Lung (tissue), 12 donors: ENCODE results near the gene CCNY. TPM values are rescaled to one million over a fixed set of nuclear protein-coding genes. Genes with fewer than 3 reads are reported as not detected.

Experiments
- ATAC-seq: fragments of 200-7000 bp; cut with Tn5 transposase; one replicate; pipeline ENCODE4 v1.9.1; 2020; ENCODE audit warnings: moderate number of reproducible peaks; ENCODE audit not compliant: insufficient read depth, low FRiP score
- DNase-seq, 3 donors: peaks; one replicate each; pipeline ENCODE4 v3.0.0-alpha.2; 2013 to 2017
- H3K27ac ChIP-seq, 2 donors: one replicate each; pipeline ENCODE4 v1.5.1; 2013; ENCODE audit warnings: mild to moderate bottlenecking in 2 of 2, moderate library complexity in 2 of 2, control low read depth in 1 of 2, inconsistent platforms in 1 of 2, low read depth in 1 of 2, low read length in 1 of 2
- H3K27me3 ChIP-seq, 3 donors: one replicate each; pipeline ENCODE4 v1.5.1; 2013; ENCODE audit warnings: low read length in 2 of 3; ENCODE audit not compliant: control insufficient read depth in 3 of 3, insufficient read depth in 3 of 3
- H3K36me3 ChIP-seq, 4 donors: one replicate each; pipeline ENCODE4 v1.5.1; 2013; ENCODE audit warnings: low read length in 4 of 4, mild to moderate bottlenecking in 1 of 4, moderate library complexity in 1 of 4; ENCODE audit not compliant: control insufficient read depth in 4 of 4, insufficient read depth in 4 of 4
- H3K4me1 ChIP-seq, 5 donors: one replicate each; pipeline ENCODE4 v1.5.1; 2013; ENCODE audit warnings: low read length in 5 of 5, mild to moderate bottlenecking in 2 of 5, moderate library complexity in 1 of 5; ENCODE audit not compliant: control insufficient read depth in 5 of 5, insufficient read depth in 5 of 5
- H3K4me3 ChIP-seq: one replicate; pipeline ENCODE4 v1.5.1; 2013; ENCODE audit warnings: mild to moderate bottlenecking, control low read depth, moderate library complexity
- H3K9ac ChIP-seq, 2 donors: one replicate each; pipeline ENCODE4 v1.5.1; 2013; ENCODE audit warnings: low read length in 2 of 2, control low read depth in 1 of 2; ENCODE audit not compliant: insufficient read depth in 1 of 2
- H3K9me3 ChIP-seq, 4 donors: one replicate each; pipeline ENCODE4 v1.5.1; 2013; ENCODE audit warnings: low read length in 3 of 4, mild to moderate bottlenecking in 1 of 4, moderate library complexity in 1 of 4; ENCODE audit not compliant: control insufficient read depth in 4 of 4, insufficient read depth in 3 of 4
- WGBS, 2 donors: extraction: QIAGEN DNeasy Blood & Tissue Kit; methylation state at CpG; one replicate each; pipeline ENCODE4 v1.1.7; 2013; 5-methylcytosine and 5-hydroxymethylcytosine counted together
- polyA plus RNA-seq, 2 donors: library from polyadenylated mRNA; stranded (reverse); fragments of 200-250 nt; gene quantifications; one replicate each; pipeline ENCODE4 v1.2.1, GENCODE V29; 2013
- total RNA-seq, 2 donors: library from RNA; depleted of rRNA in 1 of 2; stranded (reverse); fragments of >200 nt in 1 of 2; gene quantifications; one replicate each; pipeline ENCODE4 v1.2.1, GENCODE V29; 2014 to 2021
- TF ChIP-seq, protein P1 (sequence below): IDR thresholded peaks from 2 replicates; pipeline ENCODE4 v1.5.1; 2012; ENCODE audit warnings: mild to moderate bottlenecking; ENCODE audit errors: control extremely low read depth, extremely low read depth
- donor health status: control.
- donor health status: control.
- donor health status: Bipolar disorder and iron deficiency.
- donor health status: healthy.
- donor health status: DM: yes; HTN: yes; CAD: no.

The CCNY gene
- total and polyA plus RNA-seq, 4 donors: 26.6 to 63.0 (median 38.8) TPM

DNA sequence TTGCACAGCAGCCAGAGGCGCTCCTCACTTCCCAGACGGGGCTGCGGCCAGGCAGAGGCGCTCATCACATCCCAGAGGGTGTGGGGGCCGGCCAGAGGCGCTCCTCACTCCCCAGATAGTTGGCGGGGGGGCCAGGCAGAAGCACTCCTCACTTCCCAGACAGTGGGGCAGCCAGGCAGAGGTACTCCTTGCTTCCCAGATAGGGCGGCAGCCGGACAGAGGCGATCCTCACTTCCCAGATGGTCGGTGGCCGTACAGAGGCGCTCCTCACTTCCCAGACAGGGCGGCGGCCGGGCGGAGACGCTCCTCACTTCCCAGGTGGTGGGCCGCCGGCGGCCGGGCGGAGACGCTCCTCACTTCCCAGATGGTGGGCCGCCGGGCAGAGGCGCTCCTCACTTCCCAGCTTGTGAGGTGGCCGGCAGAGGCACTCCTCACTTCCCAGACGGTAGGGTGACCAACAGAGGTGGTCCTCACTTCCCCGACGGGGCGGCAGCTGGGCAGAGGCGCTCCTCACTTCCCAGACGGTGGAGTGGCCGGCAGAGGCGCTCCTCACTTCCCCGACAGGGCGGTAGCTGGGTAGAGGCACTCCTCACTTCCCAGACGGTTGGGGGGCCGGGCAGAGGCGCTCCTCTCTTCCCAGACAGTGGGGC, 26.5 kb downstream of the CCNY start:
- no peaks in the 10 kb centered on the region for H3K9me3 ChIP-seq
- TF ChIP-seq, protein P1, sequence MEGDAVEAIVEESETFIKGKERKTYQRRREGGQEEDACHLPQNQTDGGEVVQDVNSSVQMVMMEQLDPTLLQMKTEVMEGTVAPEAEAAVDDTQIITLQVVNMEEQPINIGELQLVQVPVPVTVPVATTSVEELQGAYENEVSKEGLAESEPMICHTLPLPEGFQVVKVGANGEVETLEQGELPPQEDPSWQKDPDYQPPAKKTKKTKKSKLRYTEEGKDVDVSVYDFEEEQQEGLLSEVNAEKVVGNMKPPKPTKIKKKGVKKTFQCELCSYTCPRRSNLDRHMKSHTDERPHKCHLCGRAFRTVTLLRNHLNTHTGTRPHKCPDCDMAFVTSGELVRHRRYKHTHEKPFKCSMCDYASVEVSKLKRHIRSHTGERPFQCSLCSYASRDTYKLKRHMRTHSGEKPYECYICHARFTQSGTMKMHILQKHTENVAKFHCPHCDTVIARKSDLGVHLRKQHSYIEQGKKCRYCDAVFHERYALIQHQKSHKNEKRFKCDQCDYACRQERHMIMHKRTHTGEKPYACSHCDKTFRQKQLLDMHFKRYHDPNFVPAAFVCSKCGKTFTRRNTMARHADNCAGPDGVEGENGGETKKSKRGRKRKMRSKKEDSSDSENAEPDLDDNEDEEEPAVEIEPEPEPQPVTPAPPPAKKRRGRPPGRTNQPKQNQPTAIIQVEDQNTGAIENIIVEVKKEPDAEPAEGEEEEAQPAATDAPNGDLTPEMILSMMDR: no peak
- H3K9ac ChIP-seq: no peak overlapping the region
- ATAC-seq (no peak), DNase-seq (no peak)
- H3K4me1 ChIP-seq: peaks cover 0 to 14% (median 2%) of the 10 kb centered on the region in 5 donors
- no peaks in the 10 kb centered on the region for H3K27me3 ChIP-seq
- H3K27ac ChIP-seq: no peak overlapping the region
- no peak overlapping the region for H3K4me3 ChIP-seq
- WGBS, 2 donors: 97 to 98% methylated on average over 40 to 41 of the region's 41 CpGs
- H3K36me3 ChIP-seq: peaks cover 0 to 4% (median 0%) of the 10 kb centered on the region in 4 donors

DNA sequence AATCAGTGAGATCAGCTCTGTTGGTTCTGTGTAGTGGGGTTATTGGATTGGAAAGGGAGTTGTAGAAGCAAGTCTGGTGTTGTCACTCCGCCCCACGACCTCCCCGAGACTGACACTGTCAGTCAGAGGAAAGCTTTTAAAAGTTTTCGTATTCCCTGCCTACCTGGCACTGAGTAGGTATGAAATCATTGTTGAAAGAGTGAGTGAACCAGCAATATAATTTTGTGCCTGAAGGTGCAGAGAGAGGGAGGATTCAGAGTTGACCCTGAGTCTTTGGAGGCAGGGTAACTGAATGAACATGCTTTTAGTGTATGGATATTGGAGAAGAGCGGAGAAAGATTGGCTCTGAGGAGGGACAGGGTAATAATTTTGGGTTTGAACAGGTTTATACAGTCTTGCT, 27.3 kb downstream of the CCNY start:
- Histone ChIP-seq H3K9ac (no peak overlapping the region), H3K4me3 (no peak overlapping the region), H3K9me3 (no peaks in the 10 kb centered on the region), H3K27ac (no peak overlapping the region), H3K4me1 (peaks cover 0 to 18% (median 3%) of the 10 kb centered on the region in 5 donors), H3K36me3 (peaks cover 0 to 4% (median 0%) of the 10 kb centered on the region in 4 donors), H3K27me3 (no peaks in the 10 kb centered on the region)
- 98 to 99% methylated on average over 5 of the region's 5 CpGs for WGBS, 2 donors
- TF ChIP-seq, protein P1: no peak
- DNase-seq (no peak), ATAC-seq (no peak)

DNA sequence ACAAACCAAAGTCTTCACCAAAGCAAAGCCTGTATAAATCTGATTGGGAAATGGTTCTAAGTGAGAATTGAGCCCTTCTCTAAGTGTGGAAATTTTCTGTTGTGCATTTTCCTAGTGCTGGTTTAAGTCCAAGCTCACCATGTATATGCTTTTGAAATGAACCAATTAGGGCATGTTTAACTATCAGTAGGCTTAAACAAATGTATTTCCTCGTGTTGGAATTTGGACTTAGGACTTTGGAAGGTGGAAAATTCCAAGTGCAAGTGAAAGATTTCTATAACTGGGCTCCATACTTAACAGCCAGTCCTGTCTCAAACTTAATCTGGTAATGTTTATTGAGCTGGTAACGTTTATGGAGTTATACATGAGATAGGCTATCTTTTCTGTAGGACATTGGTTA, 28.5 kb downstream of the CCNY start:
- H3K4me1 ChIP-seq: peaks cover 0 to 21% (median 9%) of the 10 kb centered on the region in 5 donors
- DNase-seq (no peak), ATAC-seq (no peak)
- no peak overlapping the region for H3K27ac ChIP-seq
- no peak overlapping the region for H3K9ac ChIP-seq
- H3K9me3 ChIP-seq: no peaks in the 10 kb centered on the region
- no peaks in the 10 kb centered on the region for H3K36me3 ChIP-seq
- no peaks in the 10 kb centered on the region for H3K27me3 ChIP-seq
- 54 to 70% methylated on average over 2 of the region's 2 CpGs for WGBS, 2 donors
- TF ChIP-seq, protein P1: no peak
- H3K4me3 ChIP-seq: no peak overlapping the region

DNA sequence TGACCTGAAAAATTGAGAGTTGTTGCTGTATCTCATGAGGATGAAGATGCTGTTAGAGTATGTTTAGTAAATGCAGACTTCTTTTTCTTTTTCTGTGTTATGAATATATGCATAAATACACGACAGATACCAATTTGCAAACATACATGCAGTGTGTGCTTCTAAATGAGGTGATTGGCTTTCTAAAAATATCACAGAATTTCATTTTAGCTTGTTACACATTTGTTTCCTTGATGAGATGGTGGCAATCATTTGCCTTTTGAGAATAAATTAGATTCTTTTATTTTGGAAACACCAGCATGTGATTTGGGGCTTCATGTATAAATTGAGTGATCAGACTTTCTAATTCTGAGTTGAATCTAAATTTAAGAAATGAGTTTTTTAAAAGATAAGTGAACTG, 29.7 kb downstream of the CCNY start:
- H3K4me1 ChIP-seq: peaks cover 0 to 21% (median 9%) of the 10 kb centered on the region in 5 donors

More for the DNA sequence above, 29.7 kb downstream of the CCNY start:
- Histone ChIP-seq H3K4me3 (no peak overlapping the region), H3K27ac (no peak overlapping the region), H3K9ac (no peak overlapping the region), H3K27me3 (no peaks in the 10 kb centered on the region), H3K36me3 (no peaks in the 10 kb centered on the region), H3K9me3 (no peaks in the 10 kb centered on the region)
- DNase-seq (no peak), ATAC-seq (no peak)
- WGBS, 2 donors: 81% methylated on average over 1 of the region's 1 CpG
- TF ChIP-seq, protein P1: no peak
